ENCODE measurements around the gene PDE4D.

PDE4D gene

GRCh38 chr5:59832577-59833301, 60.8 kb downstream of the PDE4D start:
- no peaks in the 10 kb centered on the region for H3K4me1 ChIP-seq (ENCODE audit: insufficient read depth, insufficient read length)
- TF ChIP-seq ZNF274 (IDR thresholded peaks at IDR 0.05; ENCODE audit: low read depth, low read length) (no peak), SUZ12 (IDR thresholded peaks at IDR 0.05; ENCODE audit: extremely low read depth, insufficient read depth, insufficient read length) (no peak), YY1 (IDR thresholded peaks at IDR 0.05; ENCODE audit: insufficient read depth, insufficient read length) (no peak)
- H3K9me3 ChIP-seq (ENCODE audit: insufficient read depth, low read length): no peaks in the 10 kb centered on the region
- H3K27me3 ChIP-seq (ENCODE audit: insufficient read depth, insufficient read length): no peaks in the 10 kb centered on the region
- no peak overlapping the region for H3K4me3 ChIP-seq (ENCODE audit: insufficient read length, low read depth)
- H3K9ac ChIP-seq (ENCODE audit: insufficient read length, low read depth): no peak overlapping the region
- DNase-seq (ENCODE audit: low read depth, low spot score): no peak
- no peaks in the 10 kb centered on the region for H3K36me3 ChIP-seq (ENCODE audit: insufficient read depth, insufficient read length, low read length)

- Histone ChIP-seq H3K36me3 (ENCODE audit: insufficient read depth, insufficient read length, low read length) (no peaks in the 10 kb centered on the region), H3K9ac (ENCODE audit: insufficient read length, low read depth) (no peak overlapping the region), H3K4me1 (ENCODE audit: insufficient read depth, insufficient read length) (no peaks in the 10 kb centered on the region), H3K4me3 (ENCODE audit: insufficient read length, low read depth) (no peak overlapping the region), H3K27me3 (ENCODE audit: insufficient read depth, insufficient read length) (no peaks in the 10 kb centered on the region), H3K9me3 (ENCODE audit: insufficient read depth, low read length) (no peaks in the 10 kb centered on the region)
- TF ChIP-seq ZNF274 (IDR thresholded peaks at IDR 0.05; ENCODE audit: low read depth, low read length) (no peak), SUZ12 (IDR thresholded peaks at IDR 0.05; ENCODE audit: extremely low read depth, insufficient read depth, insufficient read length) (no peak), YY1 (IDR thresholded peaks at IDR 0.05; ENCODE audit: insufficient read depth, insufficient read length) (no peak)
- no peak for DNase-seq (ENCODE audit: low read depth, low spot score)
These were observed 62.1 kb downstream of the PDE4D start for GRCh38 chr5:59831326-59832010.

GRCh38 chr5:59830536-59831200, 62.9 kb downstream of the PDE4D start:
- Histone ChIP-seq H3K9ac (ENCODE audit: insufficient read length, low read depth) (no peak overlapping the region), H3K36me3 (ENCODE audit: insufficient read depth, insufficient read length, low read length) (no peaks in the 10 kb centered on the region), H3K4me3 (ENCODE audit: insufficient read length, low read depth) (no peak overlapping the region), H3K4me1 (ENCODE audit: insufficient read depth, insufficient read length) (no peaks in the 10 kb centered on the region), H3K9me3 (ENCODE audit: insufficient read depth, low read length) (no peaks in the 10 kb centered on the region), H3K27me3 (ENCODE audit: insufficient read depth, insufficient read length) (no peaks in the 10 kb centered on the region)
- DNase-seq (ENCODE audit: low read depth, low spot score): no peak
- TF ChIP-seq YY1 (IDR thresholded peaks at IDR 0.05; ENCODE audit: insufficient read depth, insufficient read length): no peak
- no peak for TF ChIP-seq ZNF274 (IDR thresholded peaks at IDR 0.05; ENCODE audit: low read depth, low read length)
- no peak for TF ChIP-seq SUZ12 (IDR thresholded peaks at IDR 0.05; ENCODE audit: extremely low read depth, insufficient read depth, insufficient read length)

GRCh38 chr5:59829922-59830321, 63.6 kb downstream of the PDE4D start:
- no peak overlapping the region for H3K4me3 ChIP-seq (ENCODE audit: insufficient read length, low read depth)
- TF ChIP-seq ZNF274 (IDR thresholded peaks at IDR 0.05; ENCODE audit: low read depth, low read length) (no peak), SUZ12 (IDR thresholded peaks at IDR 0.05; ENCODE audit: extremely low read depth, insufficient read depth, insufficient read length) (no peak), YY1 (IDR thresholded peaks at IDR 0.05; ENCODE audit: insufficient read depth, insufficient read length) (no peak)
- no peak for DNase-seq (ENCODE audit: low read depth, low spot score)
- no peaks in the 10 kb centered on the region for H3K36me3 ChIP-seq (ENCODE audit: insufficient read depth, insufficient read length, low read length)
- H3K4me1 ChIP-seq (ENCODE audit: insufficient read depth, insufficient read length): no peaks in the 10 kb centered on the region
- H3K9me3 ChIP-seq (ENCODE audit: insufficient read depth, low read length): no peaks in the 10 kb centered on the region
- no peaks in the 10 kb centered on the region for H3K27me3 ChIP-seq (ENCODE audit: insufficient read depth, insufficient read length)
- H3K9ac ChIP-seq (ENCODE audit: insufficient read length, low read depth): no peak overlapping the region

GRCh38 chr5:59829386-59829785, 64.1 kb downstream of the PDE4D start:
- TF ChIP-seq SUZ12 (IDR thresholded peaks at IDR 0.05; ENCODE audit: extremely low read depth, insufficient read depth, insufficient read length) (no peak), ZNF274 (IDR thresholded peaks at IDR 0.05; ENCODE audit: low read depth, low read length) (no peak), YY1 (IDR thresholded peaks at IDR 0.05; ENCODE audit: insufficient read depth, insufficient read length) (no peak)
- Histone ChIP-seq H3K27me3 (ENCODE audit: insufficient read depth, insufficient read length) (no peaks in the 10 kb centered on the region), H3K4me3 (ENCODE audit: insufficient read length, low read depth) (no peak overlapping the region), H3K36me3 (ENCODE audit: insufficient read depth, insufficient read length, low read length) (no peaks in the 10 kb centered on the region), H3K9me3 (ENCODE audit: insufficient read depth, low read length) (no peaks in the 10 kb centered on the region), H3K9ac (ENCODE audit: insufficient read length, low read depth) (no peak overlapping the region), H3K4me1 (ENCODE audit: insufficient read depth, insufficient read length) (no peaks in the 10 kb centered on the region)
- DNase-seq (ENCODE audit: low read depth, low spot score): no peak

GRCh38 chr5:59828623-59829022, 64.9 kb downstream of the PDE4D start:
- Histone ChIP-seq H3K9ac (ENCODE audit: insufficient read length, low read depth) (no peak overlapping the region), H3K9me3 (ENCODE audit: insufficient read depth, low read length) (no peaks in the 10 kb centered on the region), H3K27me3 (ENCODE audit: insufficient read depth, insufficient read length) (no peaks in the 10 kb centered on the region), H3K4me1 (ENCODE audit: insufficient read depth, insufficient read length) (no peaks in the 10 kb centered on the region), H3K4me3 (ENCODE audit: insufficient read length, low read depth) (no peak overlapping the region), H3K36me3 (ENCODE audit: insufficient read depth, insufficient read length, low read length) (no peaks in the 10 kb centered on the region)
- DNase-seq (ENCODE audit: low read depth, low spot score): no peak
- TF ChIP-seq SUZ12 (IDR thresholded peaks at IDR 0.05; ENCODE audit: extremely low read depth, insufficient read depth, insufficient read length) (no peak), ZNF274 (IDR thresholded peaks at IDR 0.05; ENCODE audit: low read depth, low read length) (no peak), YY1 (IDR thresholded peaks at IDR 0.05; ENCODE audit: insufficient read depth, insufficient read length) (no peak)

GRCh38 chr5:59826996-59827395, 66.5 kb downstream of the PDE4D start:
- Histone ChIP-seq H3K27me3 (ENCODE audit: insufficient read depth, insufficient read length) (no peaks in the 10 kb centered on the region), H3K9me3 (ENCODE audit: insufficient read depth, low read length) (no peaks in the 10 kb centered on the region), H3K4me1 (ENCODE audit: insufficient read depth, insufficient read length) (no peaks in the 10 kb centered on the region), H3K4me3 (ENCODE audit: insufficient read length, low read depth) (no peak overlapping the region), H3K36me3 (ENCODE audit: insufficient read depth, insufficient read length, low read length) (no peaks in the 10 kb centered on the region), H3K9ac (ENCODE audit: insufficient read length, low read depth) (no peak overlapping the region)
- no peak for DNase-seq (ENCODE audit: low read depth, low spot score)
- no peak for TF ChIP-seq YY1 (IDR thresholded peaks at IDR 0.05; ENCODE audit: insufficient read depth, insufficient read length)
- TF ChIP-seq ZNF274 (IDR thresholded peaks at IDR 0.05; ENCODE audit: low read depth, low read length): no peak
- no peak for TF ChIP-seq SUZ12 (IDR thresholded peaks at IDR 0.05; ENCODE audit: extremely low read depth, insufficient read depth, insufficient read length)

Data from NT2/D1 (cell line).